Nephron progenitor cell (in vitro differentiated cells): ENCODE data around the gene LRRC75A.

Source experiments
- DNase-seq: peaks from one replicate; pipeline ENCODE4 v3.0.0; 2021
- H3K27ac Mint-ChIP-seq: 2 replicates; pipeline ENCODE4 v1.8.0; 2021; ENCODE audit warnings: mild to moderate bottlenecking, moderate library complexity, mixed read lengths
- H3K27me3 Mint-ChIP-seq: 2 replicates; pipeline ENCODE4 v1.8.0; 2021; ENCODE audit warnings: mild to moderate bottlenecking, low read depth, mixed read lengths; ENCODE audit not compliant: poor library complexity
- H3K36me3 Mint-ChIP-seq: 2 replicates; pipeline ENCODE4 v1.8.0; 2021; ENCODE audit warnings: low read depth, mixed read lengths
- H3K4me1 Mint-ChIP-seq: 2 replicates; pipeline ENCODE4 v1.8.0; 2021; ENCODE audit warnings: mixed read lengths
- H3K4me3 Mint-ChIP-seq: 2 replicates; pipeline ENCODE4 v1.8.0; 2021; ENCODE audit warnings: mild to moderate bottlenecking, moderate library complexity, mixed read lengths
- H3K9me3 Mint-ChIP-seq: 2 replicates; pipeline ENCODE4 v1.8.0; 2021; ENCODE audit warnings: mild to moderate bottlenecking, moderate library complexity, mixed read lengths
- CTCF ChIP-seq: fragments of 200-600 bp; sonication (generic); IDR thresholded peaks from 2 replicates; pipeline ENCODE4 v1.5.0; 2021; ENCODE audit warnings: antibody characterized with exemption

LRRC75A gene

GRCh38 chr17:16472539-16472938, 19.5 kb downstream of the LRRC75A start:
- Mint-ChIP-seq H3K4me1 (peaks cover 50% of the 10 kb centered on the region), H3K9me3 (no peaks in the 10 kb centered on the region), H3K36me3 (no peaks in the 10 kb centered on the region), H3K4me3 (no peak overlapping the region), H3K27ac (no peak overlapping the region), H3K27me3 (peaks cover 7% of the 10 kb centered on the region)
- no peak for DNase-seq
- TF ChIP-seq CTCF: no peak

GRCh38 chr17:16471295-16471694, 20.7 kb downstream of the LRRC75A start:
- peaks cover 43% of the 10 kb centered on the region for H3K4me1 Mint-ChIP-seq
- H3K4me3 Mint-ChIP-seq: no peak overlapping the region
- no peaks in the 10 kb centered on the region for H3K9me3 Mint-ChIP-seq
- TF ChIP-seq CTCF: no peak
- no peak overlapping the region for H3K27ac Mint-ChIP-seq
- no peak for DNase-seq
- no peaks in the 10 kb centered on the region for H3K36me3 Mint-ChIP-seq
- peaks cover 7% of the 10 kb centered on the region for H3K27me3 Mint-ChIP-seq

GRCh38 chr17:16470265-16470664, 21.7 kb downstream of the LRRC75A start:
- DNase-seq: no peak

GRCh38 chr17:16468428-16468992, 23.5 kb downstream of the LRRC75A start:
- no peaks in the 10 kb centered on the region for H3K36me3 Mint-ChIP-seq
- peaks cover 47% of the 10 kb centered on the region for H3K4me1 Mint-ChIP-seq
- TF ChIP-seq CTCF: no peak
- H3K9me3 Mint-ChIP-seq: no peaks in the 10 kb centered on the region
- peaks cover 9% of the 10 kb centered on the region for H3K27me3 Mint-ChIP-seq
- H3K4me3 Mint-ChIP-seq: no peak overlapping the region
- H3K27ac Mint-ChIP-seq: no peak overlapping the region
- no peak for DNase-seq

More at GRCh38 chr17:16470265-16470664, 21.7 kb downstream of the LRRC75A start:
- Mint-ChIP-seq H3K27me3 (peaks cover 7% of the 10 kb centered on the region), H3K9me3 (no peaks in the 10 kb centered on the region), H3K4me1 (peaks cover 49% of the 10 kb centered on the region), H3K4me3 (no peak overlapping the region), H3K27ac (no peak overlapping the region), H3K36me3 (no peaks in the 10 kb centered on the region)
- TF ChIP-seq CTCF: no peak

- H3K27ac Mint-ChIP-seq: no peak overlapping the region
- peaks cover 9% of the 10 kb centered on the region for H3K27me3 Mint-ChIP-seq
- no peak for DNase-seq
These were observed 24.1 kb downstream of the LRRC75A start for GRCh38 chr17:16467886-16468285.

More at GRCh38 chr17:16467886-16468285, 24.1 kb downstream of the LRRC75A start:
- no peak overlapping the region for H3K4me3 Mint-ChIP-seq
- peaks cover 50% of the 10 kb centered on the region for H3K4me1 Mint-ChIP-seq
- no peaks in the 10 kb centered on the region for H3K9me3 Mint-ChIP-seq
- TF ChIP-seq CTCF: no peak
- no peaks in the 10 kb centered on the region for H3K36me3 Mint-ChIP-seq
